Nephron (organoid): ENCODE measurements around the gene ADAMTS10.
A peak's percentile ranks its signal among the peaks of the same experiment; 100 is the strongest.
"Not testable (repeated sequence)": the region's sequence is repeated elsewhere in the genome, so short reads cannot be mapped to it uniquely, and the experiment has no call there.

Source experiments
- H3K27ac Mint-ChIP-seq, 3 experiments: 2 replicates each; pipeline ENCODE4 v1.8.0; 2020; ENCODE audit warnings: mixed read lengths in 3 of 3, mild to moderate bottlenecking in 2 of 3, moderate library complexity in 1 of 3
- H3K27me3 Mint-ChIP-seq: 2 replicates; pipeline ENCODE4 v1.8.0; 2021; ENCODE audit warnings: low read depth, mild to moderate bottlenecking, moderate library complexity, mixed read lengths
- H3K36me3 Mint-ChIP-seq: 2 replicates; pipeline ENCODE4 v1.8.0; 2020; ENCODE audit warnings: low read depth, mixed read lengths
- H3K4me1 Mint-ChIP-seq: 2 replicates; pipeline ENCODE4 v1.8.0; 2020; ENCODE audit warnings: mixed read lengths
- H3K4me3 Mint-ChIP-seq, 3 experiments: 2 replicates each; pipeline ENCODE4 v1.8.0; 2020; ENCODE audit warnings: mild to moderate bottlenecking in 3 of 3, mixed read lengths in 3 of 3, moderate library complexity in 2 of 3
- H3K9me3 Mint-ChIP-seq: 2 replicates; pipeline ENCODE4 v1.8.0; 2020; ENCODE audit warnings: mixed read lengths
- TF ChIP-seq, protein P1 (sequence below), 3 experiments: fragments of 200-600 bp; sonication (generic); IDR thresholded peaks; one replicate each; pipeline ENCODE4 v1.5.0; 2021; ENCODE audit warnings: antibody characterized with exemption in 3 of 3; ENCODE audit not compliant: unreplicated experiment in 3 of 3

ADAMTS10 gene

DNA sequence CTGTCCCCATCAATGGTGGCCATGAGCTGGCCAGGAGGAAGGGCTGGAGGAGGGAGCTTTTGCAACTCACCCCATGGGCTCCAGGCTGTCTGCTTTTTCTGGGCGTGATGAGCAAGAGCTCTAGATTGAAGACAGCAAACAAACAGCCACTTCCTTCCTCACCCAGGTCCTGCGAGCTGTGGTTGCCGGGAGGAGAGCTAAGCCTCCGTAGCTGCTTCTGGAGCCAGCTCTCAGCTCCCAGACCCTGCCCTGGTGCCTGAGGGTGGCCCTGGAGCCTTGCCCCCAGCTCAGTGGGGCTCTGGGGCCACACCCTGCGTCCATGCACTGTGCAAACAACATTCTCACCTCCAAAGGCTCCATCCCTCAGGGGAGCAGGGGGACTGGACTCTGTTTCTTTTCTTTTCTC is 39.5 kb downstream of the ADAMTS10 start:
- H3K36me3 Mint-ChIP-seq, result no peaks in the 10 kb centered on the region
- H3K27me3 Mint-ChIP-seq, result peaks cover 7% of the 10 kb centered on the region
- peaks cover 4% of the 10 kb centered on the region for H3K4me1 Mint-ChIP-seq
- no peak overlapping the region for H3K4me3 Mint-ChIP-seq
- TF ChIP-seq, protein P1, sequence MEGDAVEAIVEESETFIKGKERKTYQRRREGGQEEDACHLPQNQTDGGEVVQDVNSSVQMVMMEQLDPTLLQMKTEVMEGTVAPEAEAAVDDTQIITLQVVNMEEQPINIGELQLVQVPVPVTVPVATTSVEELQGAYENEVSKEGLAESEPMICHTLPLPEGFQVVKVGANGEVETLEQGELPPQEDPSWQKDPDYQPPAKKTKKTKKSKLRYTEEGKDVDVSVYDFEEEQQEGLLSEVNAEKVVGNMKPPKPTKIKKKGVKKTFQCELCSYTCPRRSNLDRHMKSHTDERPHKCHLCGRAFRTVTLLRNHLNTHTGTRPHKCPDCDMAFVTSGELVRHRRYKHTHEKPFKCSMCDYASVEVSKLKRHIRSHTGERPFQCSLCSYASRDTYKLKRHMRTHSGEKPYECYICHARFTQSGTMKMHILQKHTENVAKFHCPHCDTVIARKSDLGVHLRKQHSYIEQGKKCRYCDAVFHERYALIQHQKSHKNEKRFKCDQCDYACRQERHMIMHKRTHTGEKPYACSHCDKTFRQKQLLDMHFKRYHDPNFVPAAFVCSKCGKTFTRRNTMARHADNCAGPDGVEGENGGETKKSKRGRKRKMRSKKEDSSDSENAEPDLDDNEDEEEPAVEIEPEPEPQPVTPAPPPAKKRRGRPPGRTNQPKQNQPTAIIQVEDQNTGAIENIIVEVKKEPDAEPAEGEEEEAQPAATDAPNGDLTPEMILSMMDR (IDR thresholded peaks at IDR 0.05; ENCODE audit: unreplicated experiment in 3 of 3), result no peak
- no peaks in the 10 kb centered on the region for H3K9me3 Mint-ChIP-seq
- no peak overlapping the region for H3K27ac Mint-ChIP-seq

DNA sequence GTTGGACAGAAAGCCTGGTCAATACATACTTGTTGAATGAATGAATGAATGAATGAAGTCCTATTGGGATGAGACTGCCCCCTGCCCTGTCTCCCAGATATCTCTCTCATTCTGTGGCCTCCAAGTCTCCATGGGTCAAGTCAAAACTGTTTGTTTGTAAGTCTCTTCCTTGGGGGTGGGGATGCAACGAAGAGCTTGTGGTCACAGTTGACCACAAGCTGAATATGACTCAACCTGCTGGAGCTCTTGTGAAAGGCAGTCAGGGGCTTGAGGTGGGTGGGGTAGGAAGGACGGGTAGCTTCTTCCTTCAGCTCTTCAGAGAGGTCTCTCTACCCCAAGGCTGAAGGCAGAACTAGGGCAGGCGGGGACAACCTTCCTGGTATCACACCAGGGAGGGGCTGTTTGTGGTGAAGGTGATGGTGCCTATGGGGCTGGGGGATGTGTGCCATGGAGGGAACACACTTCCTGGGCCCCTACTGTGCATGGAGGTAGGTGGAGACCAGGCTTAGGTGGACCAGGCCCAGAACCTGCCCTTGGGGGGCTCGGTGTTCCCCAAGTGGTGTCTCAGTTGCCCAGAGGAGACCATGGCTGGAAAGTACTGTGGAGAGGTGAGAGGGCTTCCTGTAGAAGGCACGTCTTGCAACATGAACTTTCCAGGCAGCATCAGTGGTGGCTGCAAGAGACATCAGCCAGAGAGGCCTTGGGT is 41.3 kb downstream of the ADAMTS10 start:
- Mint-ChIP-seq H3K27ac (no peak overlapping the region), H3K36me3 (no peaks in the 10 kb centered on the region), H3K4me1 (no peaks in the 10 kb centered on the region), H3K9me3 (no peaks in the 10 kb centered on the region), H3K4me3 (no peak overlapping the region), H3K27me3 (no peaks in the 10 kb centered on the region)
- TF ChIP-seq, protein P1 (IDR thresholded peaks at IDR 0.05; ENCODE audit: unreplicated experiment in 3 of 3), result no peak

DNA sequence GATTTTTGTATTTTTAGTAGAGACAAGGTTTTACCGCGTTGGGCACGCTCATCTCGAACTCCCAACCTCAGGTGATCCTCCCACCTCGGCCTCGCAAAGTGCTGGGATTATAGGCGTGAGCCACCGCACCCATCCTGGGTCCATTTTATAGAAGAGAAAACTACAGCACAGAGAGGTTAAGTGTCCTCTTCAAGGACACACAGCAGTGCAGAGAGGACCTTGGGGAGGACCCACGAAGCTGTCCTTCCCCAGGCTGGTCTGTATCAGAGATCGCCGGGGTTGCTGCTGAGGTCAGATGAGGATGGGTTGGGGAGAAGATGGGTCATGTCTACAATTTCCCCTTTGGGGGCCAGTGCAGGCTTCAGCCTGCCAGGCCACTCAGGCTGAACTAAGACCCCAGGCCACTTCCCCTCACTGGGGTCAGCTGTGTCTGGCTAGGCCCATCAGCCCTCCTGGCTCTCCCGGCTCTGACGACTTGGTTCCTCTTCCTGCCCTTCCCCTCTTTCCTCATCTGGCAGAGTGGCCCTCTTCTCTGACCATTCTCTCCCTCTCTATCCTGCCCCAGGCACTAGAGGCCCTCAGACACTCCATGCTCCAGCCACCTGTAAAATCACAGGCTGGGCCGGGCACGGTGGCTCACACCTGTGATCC is 42.9 kb downstream of the ADAMTS10 start:
- Mint-ChIP-seq H3K4me3 (no peak overlapping the region), H3K27me3 (no peaks in the 10 kb centered on the region), H3K9me3 (no peaks in the 10 kb centered on the region), H3K27ac (no peak overlapping the region), H3K4me1 (no peaks in the 10 kb centered on the region), H3K36me3 (no peaks in the 10 kb centered on the region)
- TF ChIP-seq, protein P1 (IDR thresholded peaks at IDR 0.05; ENCODE audit: unreplicated experiment in 3 of 3), result no peak

DNA sequence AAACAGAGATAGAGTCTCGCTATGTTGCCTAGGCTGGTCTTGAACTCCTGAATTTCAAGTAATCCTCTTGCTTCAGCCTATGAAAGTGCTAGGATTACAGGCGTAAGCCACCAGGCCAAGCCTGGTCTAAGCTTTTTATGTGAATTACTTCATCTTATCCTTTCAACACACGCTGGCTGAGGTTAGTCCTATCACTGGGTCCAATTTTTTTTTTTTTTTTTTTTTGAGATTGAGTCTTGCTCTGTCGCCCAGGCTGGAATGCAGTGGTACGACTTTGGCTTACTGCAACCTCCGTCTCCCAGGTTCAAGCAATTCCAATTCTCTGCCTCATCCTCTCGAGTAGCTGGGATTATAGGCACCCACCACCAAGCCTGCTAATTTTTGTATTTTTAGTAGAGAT is 43.7 kb downstream of the ADAMTS10 start:
- Mint-ChIP-seq H3K36me3 (no peaks in the 10 kb centered on the region), H3K9me3 (no peaks in the 10 kb centered on the region), H3K27ac (no peak overlapping the region), H3K27me3 (no peaks in the 10 kb centered on the region), H3K4me3 (no peak overlapping the region), H3K4me1 (no peaks in the 10 kb centered on the region)
- TF ChIP-seq, protein P1 (IDR thresholded peaks at IDR 0.05; ENCODE audit: unreplicated experiment in 3 of 3), result no peak

DNA sequence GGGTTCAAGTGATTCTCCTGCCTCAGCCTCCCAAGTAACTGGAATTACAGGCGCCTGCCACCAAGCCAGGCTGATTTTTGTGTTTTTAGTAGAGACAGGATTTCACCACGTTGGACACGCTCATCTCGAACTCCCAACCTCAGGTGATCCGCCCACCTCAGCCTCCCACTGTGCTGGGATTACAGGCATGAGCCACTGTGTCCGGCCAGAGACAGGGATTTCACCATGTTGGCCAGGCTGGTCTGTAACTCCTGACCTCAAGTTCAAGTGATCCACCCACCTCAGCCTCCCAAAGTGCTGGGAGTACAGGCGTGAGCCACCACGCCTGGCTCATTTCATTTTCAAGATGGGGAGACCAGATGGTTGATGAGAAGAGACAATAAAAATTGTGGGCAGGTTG is 45.6 kb downstream of the ADAMTS10 start:
- not testable (repeated sequence) for H3K27me3 Mint-ChIP-seq, H3K4me1 Mint-ChIP-seq, H3K27ac Mint-ChIP-seq, H3K36me3 Mint-ChIP-seq, H3K9me3 Mint-ChIP-seq, H3K4me3 Mint-ChIP-seq

GRCh38 chr19:8561075-8561764 is 49.3 kb downstream of the ADAMTS10 start:
- no peaks in the 10 kb centered on the region for H3K9me3 Mint-ChIP-seq
- no peaks in the 10 kb centered on the region for H3K4me1 Mint-ChIP-seq
- H3K36me3 Mint-ChIP-seq, result no peaks in the 10 kb centered on the region
- TF ChIP-seq, protein P1 (IDR thresholded peaks at IDR 0.05; ENCODE audit: unreplicated experiment in 3 of 3), result no peak
- H3K27me3 Mint-ChIP-seq, result no peaks in the 10 kb centered on the region
- peak overlapping the region in 1 of 3 experiments; percentile 74 for H3K27ac Mint-ChIP-seq
- H3K4me3 Mint-ChIP-seq, result no peak overlapping the region
